Posterior cingulate gyrus (tissue), 11 donors: ENCODE data around the gene ABCD1.
A peak's percentile ranks its signal among the peaks of the same experiment; 100 is the strongest.
"Not testable (repeated sequence)": the region's sequence is repeated elsewhere in the genome, so short reads cannot be mapped to it uniquely, and the experiment has no call there.

Source experiments
- DNase-seq, 10 donors: peaks; one replicate each; pipeline versions ENCODE4 v3.0.0 to v3.0.0-alpha.2; 2020 to 2021; ENCODE audit warnings: mixed read lengths in 3 of 10
- intact Hi-C: fragments of 100-400 bp; cut with DNase I; formaldehyde crosslinking; loops from one replicate; pipeline ENCODE4 v1.15.1; 2023

Gene ABCD1

GRCh38 chrX:153746359-153746758, 21.7 kb downstream of the ABCD1 start:
- intact Hi-C loops: no loop called here
- no peak for DNase-seq

- intact Hi-C loops, DNase-seq: not testable (repeated sequence)
Observed at GRCh38 chrX:153746991-153747390, 22.3 kb downstream of the ABCD1 start.

GRCh38 chrX:153749017-153749416, 24.4 kb downstream of the ABCD1 start:
- intact Hi-C loops: not testable (repeated sequence)
- peak in 3 of 10 donors; percentile 79 to 83 (median 81) for DNase-seq

- peak in 2 of 10 donors; percentile 42 to 60 for DNase-seq
- intact Hi-C loops: no loop called here
Observed at GRCh38 chrX:153750127-153750774, 25.6 kb downstream of the ABCD1 start.

- peak in 1 of 10 donors; percentile 14 for DNase-seq
- intact Hi-C loops: no loop called here
Observed at GRCh38 chrX:153755136-153755535, 30.5 kb downstream of the ABCD1 start.

- DNase-seq: peak in 4 of 10 donors; percentile 12 to 58 (median 50)
- intact Hi-C loops: no loop called here
Observed at GRCh38 chrX:153761863-153762262, 37.2 kb downstream of the ABCD1 start.

GRCh38 chrX:153762626-153763173, 38.0 kb downstream of the ABCD1 start:
- peak in 5 of 10 donors; percentile 12 to 67 (median 47) for DNase-seq
- intact Hi-C loops: no loop called here

- DNase-seq: peak in 4 of 10 donors; percentile 7 to 79 (median 60)
- intact Hi-C loops: no loop called here
Observed at GRCh38 chrX:153763298-153763932, 38.8 kb downstream of the ABCD1 start.

- intact Hi-C loops: loop anchor here (1.0 kb wide), 3 partner anchors 164 to 189 kb away; no protein-coding TSS in a partner anchor
- peak; percentile 76 to 98 (median 88) for DNase-seq
Observed at GRCh38 chrX:153763989-153764755, 39.5 kb downstream of the ABCD1 start, which contains the start of gene PLXNB3. TSS of gene PLXNB3 (plus strand) at chrX:153764249. CDS start at chrX:153765536, 1,287 bp downstream.

GRCh38 chrX:153764786-153765137, 40.1 kb downstream of the ABCD1 start:
- intact Hi-C loops: loop anchor here (1.0 kb wide), 3 partner anchors 164 to 189 kb away; no protein-coding TSS in a partner anchor
- DNase-seq: no peak

- intact Hi-C loops: no loop called here
- peak; percentile 74 to 99 (median 92) for DNase-seq
Observed at GRCh38 chrX:153765138-153766079, 40.8 kb downstream of the ABCD1 start.

GRCh38 chrX:153766098-153766817, 41.6 kb downstream of the ABCD1 start:
- intact Hi-C loops: no loop called here
- peak in 9 of 10 donors; percentile 33 to 94 (median 61) for DNase-seq

GRCh38 chrX:153766871-153767673, 42.4 kb downstream of the ABCD1 start:
- DNase-seq: peak in 5 of 10 donors; percentile 17 to 86 (median 75)
- intact Hi-C loops: no loop called here

- DNase-seq: peak in 4 of 10 donors; percentile 15 to 83 (median 65)
- intact Hi-C loops: no loop called here
Observed at GRCh38 chrX:153767674-153768055, 43.0 kb downstream of the ABCD1 start.

GRCh38 chrX:153768311-153769157, 43.9 kb downstream of the ABCD1 start:
- intact Hi-C loops: no loop called here
- DNase-seq: peak in 4 of 10 donors; percentile 19 to 83 (median 69)

GRCh38 chrX:153769158-153769864, 44.7 kb downstream of the ABCD1 start:
- peak in 4 of 10 donors; percentile 13 to 81 (median 52) for DNase-seq
- intact Hi-C loops: no loop called here
